ENCODE results near the gene UMODL1.

DNA sequence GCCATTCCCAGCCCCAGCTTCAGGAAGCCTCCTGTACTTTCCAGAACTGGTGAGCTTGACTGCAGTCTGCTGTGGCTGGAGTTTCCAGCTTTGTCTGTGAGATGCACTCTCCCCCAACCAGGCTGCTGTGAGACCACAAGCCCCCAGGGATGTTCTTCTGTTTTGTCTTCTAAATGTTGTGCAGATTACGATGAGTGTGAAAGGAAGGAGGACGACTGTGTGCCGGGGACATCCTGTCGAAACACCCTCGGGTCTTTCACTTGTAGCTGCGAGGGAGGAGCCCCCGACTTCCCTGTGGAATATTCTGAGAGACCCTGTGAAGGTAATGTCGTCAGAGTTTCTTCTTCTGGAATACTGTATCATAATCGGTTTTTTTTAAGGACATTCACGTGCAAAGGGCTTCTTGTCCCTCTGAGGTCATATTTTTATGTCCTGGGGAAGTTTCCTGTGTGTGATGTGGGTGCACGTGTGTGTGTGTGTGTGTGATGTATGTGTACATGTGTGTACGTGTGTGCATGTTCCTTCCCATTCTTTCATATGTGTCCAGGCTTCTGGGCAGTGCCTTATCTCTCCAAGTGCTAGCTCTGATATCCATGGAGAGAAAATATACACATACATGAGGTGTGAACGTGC, 49.9 kb downstream of the UMODL1 start:
- TF ChIP-seq ZFP30 (CRISPR knock-in tag; IDR thresholded peaks at IDR 0.05) (no peak), PPARA (CRISPR knock-in tag; IDR thresholded peaks at IDR 0.05; ENCODE audit: borderline replicate concordance) (no peak), ZFP3 (CRISPR knock-in tag; IDR thresholded peaks at IDR 0.05) (no peak), RARB (CRISPR knock-in tag; IDR thresholded peaks at IDR 0.05) (no peak), ESRRG (CRISPR knock-in tag; IDR thresholded peaks at IDR 0.05) (no peak), TOX (CRISPR knock-in tag; IDR thresholded peaks at IDR 0.05; ENCODE audit: borderline replicate concordance) (no peak), ZC3H10 (CRISPR knock-in tag; IDR thresholded peaks at IDR 0.05) (no peak), CSDC2 (CRISPR knock-in tag; IDR thresholded peaks at IDR 0.05) (no peak), OSR1 (CRISPR knock-in tag; IDR thresholded peaks at IDR 0.05) (no peak), ZNF70 (CRISPR knock-in tag; IDR thresholded peaks at IDR 0.05) (no peak), ZNF565 (CRISPR knock-in tag; conservative IDR thresholded peaks at IDR 0.05; ENCODE audit: low read depth) (no peak), GLIS3 (CRISPR knock-in tag; IDR thresholded peaks at IDR 0.05) (no peak)
- TF ChIP-seq, protein P1, sequence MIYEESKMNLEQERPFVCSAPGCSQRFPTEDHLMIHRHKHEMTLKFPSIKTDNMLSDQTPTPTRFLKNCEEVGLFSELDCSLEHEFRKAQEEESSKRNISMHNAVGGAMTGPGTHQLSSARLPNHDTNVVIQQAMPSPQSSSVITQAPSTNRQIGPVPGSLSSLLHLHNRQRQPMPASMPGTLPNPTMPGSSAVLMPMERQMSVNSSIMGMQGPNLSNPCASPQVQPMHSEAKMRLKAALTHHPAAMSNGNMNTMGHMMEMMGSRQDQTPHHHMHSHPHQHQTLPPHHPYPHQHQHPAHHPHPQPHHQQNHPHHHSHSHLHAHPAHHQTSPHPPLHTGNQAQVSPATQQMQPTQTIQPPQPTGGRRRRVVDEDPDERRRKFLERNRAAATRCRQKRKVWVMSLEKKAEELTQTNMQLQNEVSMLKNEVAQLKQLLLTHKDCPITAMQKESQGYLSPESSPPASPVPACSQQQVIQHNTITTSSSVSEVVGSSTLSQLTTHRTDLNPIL (CRISPR knock-in tag; IDR thresholded peaks at IDR 0.05; ENCODE audit: low read depth): no peak
